ENCODE measurements around the gene PIN1. TPM values are rescaled to one million over a fixed set of nuclear protein-coding genes. Genes with fewer than 3 reads are reported as not detected.
"Not testable (repeated sequence)": the region's sequence is repeated elsewhere in the genome, so short reads cannot be mapped to it uniquely, and the experiment has no call there.

The PIN1 gene
- polyA plus RNA-seq, 2 donors: 35.0 to 81.7 TPM

DNA sequence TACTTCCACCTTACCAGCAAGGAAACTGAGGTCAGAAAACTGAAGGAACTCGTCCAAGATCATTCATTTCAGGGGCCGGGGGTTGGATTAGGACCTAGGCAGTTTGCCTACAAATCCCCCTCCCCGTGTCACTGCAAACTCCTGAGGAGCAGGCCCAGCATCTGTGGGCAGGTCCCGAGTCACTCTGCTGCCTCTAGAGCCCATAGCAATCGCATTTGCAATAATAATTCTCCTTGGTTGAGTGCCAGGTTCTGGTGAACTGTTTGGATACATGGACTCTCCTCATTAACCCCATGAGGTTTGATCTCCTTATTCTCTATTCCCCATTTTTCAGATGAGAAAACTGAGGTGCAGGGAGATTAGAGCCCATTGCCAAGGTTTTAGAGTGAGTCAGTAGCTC is 903 bp downstream of the PIN1 start:
- WGBS, 2 donors: 4 to 6% methylated on average over 5 of the region's 5 CpGs
- Histone ChIP-seq H3K9me3 (ENCODE audit: control insufficient read depth in 2 of 2, insufficient read depth in 1 of 2, low read depth in 1 of 2, low read length in 1 of 2) (no peaks in the 10 kb centered on the region), H3K4me1 (ENCODE audit: control insufficient read depth in 2 of 2, insufficient read depth in 2 of 2, low read length in 1 of 2) (peaks cover 0 to 2% of the 10 kb centered on the region in 2 donors), H3K27me3 (ENCODE audit: control insufficient read depth in 1 of 2, insufficient read depth in 2 of 2, low read length in 2 of 2) (no peaks in the 10 kb centered on the region), H3K4me3 (ENCODE audit: low read depth in 1 of 2, low read length in 2 of 2) (peak overlapping the region; percentile 77 to 79), H3K27ac (ENCODE audit: low read depth in 2 of 2, low read length in 1 of 2) (no peak overlapping the region), H3K36me3 (ENCODE audit: control insufficient read depth in 2 of 2, insufficient read depth in 2 of 2, low read length in 1 of 2) (peaks cover 0 to 12% of the 10 kb centered on the region in 2 donors)

DNA sequence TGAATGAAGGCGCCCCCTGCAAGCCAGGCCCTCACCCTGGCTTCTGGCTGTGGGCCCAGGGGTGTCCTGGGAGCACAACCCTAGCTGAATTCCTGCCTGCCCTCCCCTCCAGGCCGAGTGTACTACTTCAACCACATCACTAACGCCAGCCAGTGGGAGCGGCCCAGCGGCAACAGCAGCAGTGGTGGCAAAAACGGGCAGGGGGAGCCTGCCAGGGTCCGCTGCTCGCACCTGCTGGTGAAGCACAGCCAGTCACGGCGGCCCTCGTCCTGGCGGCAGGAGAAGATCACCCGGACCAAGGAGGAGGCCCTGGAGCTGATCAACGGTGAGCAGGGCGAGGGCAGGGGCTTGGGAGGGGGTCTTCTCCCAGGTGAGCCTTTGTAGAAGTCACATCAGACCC is 3.2 kb downstream of the PIN1 start:
- 92% methylated on average over 14 to 15 of the region's 15 CpGs for WGBS, 2 donors
- H3K36me3 ChIP-seq (ENCODE audit: control insufficient read depth in 2 of 2, insufficient read depth in 2 of 2, low read length in 1 of 2): peaks cover 16 to 33% of the 10 kb centered on the region in 2 donors
- H3K4me3 ChIP-seq (ENCODE audit: low read depth in 1 of 2, low read length in 2 of 2): no peak overlapping the region
- no peak overlapping the region for H3K27ac ChIP-seq (ENCODE audit: low read depth in 2 of 2, low read length in 1 of 2)
- peaks cover 0 to 2% of the 10 kb centered on the region in 2 donors for H3K4me1 ChIP-seq (ENCODE audit: control insufficient read depth in 2 of 2, insufficient read depth in 2 of 2, low read length in 1 of 2)
- no peaks in the 10 kb centered on the region for H3K27me3 ChIP-seq (ENCODE audit: control insufficient read depth in 1 of 2, insufficient read depth in 2 of 2, low read length in 2 of 2)
- H3K9me3 ChIP-seq (ENCODE audit: control insufficient read depth in 2 of 2, insufficient read depth in 1 of 2, low read depth in 1 of 2, low read length in 1 of 2): no peaks in the 10 kb centered on the region

DNA sequence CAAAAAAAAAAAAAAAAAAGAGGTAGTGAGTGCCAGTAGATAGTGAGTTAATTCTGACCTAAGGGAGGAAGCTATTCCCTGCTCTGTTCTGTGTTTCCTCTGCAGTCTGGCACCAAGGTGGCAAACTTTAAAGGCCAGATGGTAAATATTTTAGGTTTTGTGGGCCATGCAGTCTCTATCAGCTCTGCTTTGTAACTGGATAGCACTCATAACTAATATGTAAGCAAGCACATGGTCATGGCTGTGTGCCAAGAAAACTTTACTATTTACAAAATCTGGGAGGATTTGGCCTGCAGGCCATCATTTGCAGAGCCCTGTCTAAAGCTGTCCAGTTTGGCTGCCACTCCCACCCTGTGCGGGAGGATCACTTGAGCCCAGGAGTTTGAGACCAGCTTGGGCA is 4.3 kb downstream of the PIN1 start:
- Histone ChIP-seq H3K36me3 (ENCODE audit: control insufficient read depth in 2 of 2, insufficient read depth in 2 of 2, low read length in 1 of 2) (peaks cover 16 to 41% of the 10 kb centered on the region in 2 donors), H3K9me3 (ENCODE audit: control insufficient read depth in 2 of 2, insufficient read depth in 1 of 2, low read depth in 1 of 2, low read length in 1 of 2) (no peaks in the 10 kb centered on the region), H3K27ac (ENCODE audit: low read depth in 2 of 2, low read length in 1 of 2) (no peak overlapping the region), H3K4me3 (ENCODE audit: low read depth in 1 of 2, low read length in 2 of 2) (no peak overlapping the region), H3K4me1 (ENCODE audit: control insufficient read depth in 2 of 2, insufficient read depth in 2 of 2, low read length in 1 of 2) (peaks cover 0 to 2% of the 10 kb centered on the region in 2 donors), H3K27me3 (ENCODE audit: control insufficient read depth in 1 of 2, insufficient read depth in 2 of 2, low read length in 2 of 2) (no peaks in the 10 kb centered on the region)
- 76 to 78% methylated on average over 1 of the region's 1 CpG for WGBS, 2 donors

DNA sequence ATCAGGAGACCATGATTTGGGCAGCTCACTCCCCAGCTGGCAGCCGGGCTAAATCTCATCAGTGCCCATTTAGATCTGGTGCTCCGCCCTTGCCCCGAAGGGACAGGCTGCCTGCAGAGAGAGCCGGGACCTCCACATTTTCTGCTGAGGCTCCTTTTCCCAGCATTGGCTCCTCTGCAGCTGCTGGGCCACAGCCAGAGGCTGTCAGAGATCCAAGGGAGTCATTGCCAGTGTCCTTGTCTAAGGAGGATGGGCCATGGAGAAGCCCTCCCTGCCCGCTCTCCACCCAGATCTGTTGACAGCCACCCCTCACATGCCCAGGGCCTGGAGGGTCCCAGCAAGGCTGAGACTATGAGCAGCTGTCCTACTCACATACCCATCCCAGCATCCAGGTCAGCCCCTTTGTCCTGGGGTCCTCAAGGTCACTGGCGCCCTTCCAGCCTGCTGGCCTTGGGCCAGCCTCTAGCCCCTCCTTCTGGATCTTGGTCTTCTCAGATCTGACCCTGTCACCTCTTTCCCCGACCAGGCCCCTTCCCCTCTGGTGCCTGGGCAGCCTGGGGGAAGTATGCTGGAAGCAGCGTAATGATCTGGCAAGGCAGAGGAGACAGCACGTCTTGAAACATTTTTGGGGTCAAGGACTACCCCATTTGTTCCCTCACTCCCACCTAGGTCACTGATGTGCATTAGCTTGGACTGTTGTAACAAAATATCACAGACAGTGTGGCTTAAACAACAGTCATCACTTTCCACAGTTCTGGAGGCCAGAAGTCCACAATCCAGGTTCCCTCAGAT is 7.9 kb downstream of the PIN1 start:
- H3K4me1 ChIP-seq (ENCODE audit: control insufficient read depth in 2 of 2, insufficient read depth in 2 of 2, low read length in 1 of 2): peaks cover 3 to 14% of the 10 kb centered on the region in 2 donors
- no peak overlapping the region for H3K4me3 ChIP-seq (ENCODE audit: low read depth in 1 of 2, low read length in 2 of 2)
- H3K27ac ChIP-seq (ENCODE audit: low read depth in 2 of 2, low read length in 1 of 2): no peak overlapping the region
- WGBS, 2 donors: 92 to 96% methylated on average over 9 of the region's 9 CpGs
- no peaks in the 10 kb centered on the region for H3K9me3 ChIP-seq (ENCODE audit: control insufficient read depth in 2 of 2, insufficient read depth in 1 of 2, low read depth in 1 of 2, low read length in 1 of 2)
- H3K27me3 ChIP-seq (ENCODE audit: control insufficient read depth in 1 of 2, insufficient read depth in 2 of 2, low read length in 2 of 2): no peaks in the 10 kb centered on the region
- H3K36me3 ChIP-seq (ENCODE audit: control insufficient read depth in 2 of 2, insufficient read depth in 2 of 2, low read length in 1 of 2): peaks cover 18 to 57% of the 10 kb centered on the region in 2 donors

DNA sequence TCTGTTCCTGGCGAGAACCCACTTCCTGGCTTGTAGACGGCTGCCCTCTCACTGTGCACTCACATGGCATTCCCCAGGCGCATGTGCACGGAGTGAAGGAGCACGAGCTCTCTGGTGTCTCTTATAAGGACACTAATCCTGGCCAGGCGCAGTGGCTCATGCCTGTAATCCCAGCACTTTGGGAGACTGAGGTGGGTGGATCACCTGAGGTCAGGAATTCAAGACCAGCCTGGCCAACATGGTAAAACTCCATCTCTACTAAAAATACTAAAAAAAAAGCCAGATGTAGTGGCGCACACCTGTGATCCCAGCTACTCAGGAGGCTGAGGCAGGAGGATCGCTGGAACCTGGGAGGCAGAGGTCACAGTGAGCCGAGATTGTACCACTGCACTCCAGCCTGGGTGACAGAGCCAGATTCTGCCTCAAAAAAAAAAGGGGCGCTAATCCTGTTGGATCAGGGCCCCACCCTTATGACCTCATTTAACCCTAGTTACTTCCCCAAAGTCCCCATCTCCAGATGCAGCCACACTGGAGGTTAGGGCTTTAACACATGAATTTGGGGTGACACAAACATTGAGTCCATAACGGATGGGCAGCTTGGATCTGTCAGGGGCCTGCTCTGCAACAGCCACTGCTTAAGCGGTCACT is 8.6 kb downstream of the PIN1 start:
- not testable (repeated sequence) for H3K9me3 ChIP-seq (ENCODE audit: control insufficient read depth in 2 of 2, insufficient read depth in 1 of 2, low read depth in 1 of 2, low read length in 1 of 2)
- WGBS, 2 donors: 93 to 98% methylated on average over 11 to 12 of the region's 12 CpGs
- H3K36me3 ChIP-seq (ENCODE audit: control insufficient read depth in 2 of 2, insufficient read depth in 2 of 2, low read length in 1 of 2): peaks cover 18 to 54% of the 10 kb centered on the region in 2 donors

DNA sequence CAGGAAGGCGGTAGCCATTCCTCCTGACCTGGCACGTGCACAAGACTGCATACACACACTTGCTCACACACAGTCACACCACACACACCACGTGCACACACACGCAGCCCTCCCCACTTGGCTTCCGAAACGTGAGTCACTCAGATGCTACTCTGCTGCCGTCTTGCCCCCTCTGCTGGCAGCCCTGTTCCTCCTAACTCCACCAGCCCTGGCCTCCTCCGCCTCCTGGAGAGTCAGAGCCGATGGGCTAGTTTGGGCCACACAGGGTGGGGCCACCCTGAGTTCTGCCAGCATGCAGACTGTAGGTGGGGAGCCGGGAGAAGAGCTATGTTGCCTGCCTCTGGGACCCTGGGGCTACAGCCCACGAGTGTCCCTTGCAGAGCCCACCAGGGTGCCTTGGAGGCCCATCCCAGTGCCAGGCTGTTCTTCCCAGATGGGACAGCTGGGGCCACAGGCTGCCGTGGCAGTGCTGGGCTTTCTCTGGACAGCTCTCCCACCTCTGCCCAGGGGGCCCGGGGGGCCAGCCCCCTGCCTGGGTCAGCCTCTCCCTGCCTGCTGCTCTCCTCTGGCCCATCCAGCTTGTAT is 12.1 kb downstream of the PIN1 start:
- H3K27me3 ChIP-seq (ENCODE audit: control insufficient read depth in 1 of 2, insufficient read depth in 2 of 2, low read length in 2 of 2): no peaks in the 10 kb centered on the region
- peak overlapping the region in 1 of 2 donors; percentile 34 for H3K27ac ChIP-seq (ENCODE audit: low read depth in 2 of 2, low read length in 1 of 2)
- no peak overlapping the region for H3K4me3 ChIP-seq (ENCODE audit: low read depth in 1 of 2, low read length in 2 of 2)
- WGBS, 2 donors: 37 to 55% methylated on average over 13 of the region's 13 CpGs
- peaks cover 3 to 14% of the 10 kb centered on the region in 2 donors for H3K4me1 ChIP-seq (ENCODE audit: control insufficient read depth in 2 of 2, insufficient read depth in 2 of 2, low read length in 1 of 2)
- H3K9me3 ChIP-seq (ENCODE audit: control insufficient read depth in 2 of 2, insufficient read depth in 1 of 2, low read depth in 1 of 2, low read length in 1 of 2): no peaks in the 10 kb centered on the region
- peaks cover 12 to 42% of the 10 kb centered on the region in 2 donors for H3K36me3 ChIP-seq (ENCODE audit: control insufficient read depth in 2 of 2, insufficient read depth in 2 of 2, low read length in 1 of 2)

More for the DNA sequence above, 8.6 kb downstream of the PIN1 start:
- H3K4me3 ChIP-seq (ENCODE audit: low read depth in 1 of 2, low read length in 2 of 2); H3K27ac ChIP-seq (ENCODE audit: low read depth in 2 of 2, low read length in 1 of 2); H3K27me3 ChIP-seq (ENCODE audit: control insufficient read depth in 1 of 2, insufficient read depth in 2 of 2, low read length in 2 of 2): not testable (repeated sequence)
- peaks cover 3 to 14% of the 10 kb centered on the region in 2 donors for H3K4me1 ChIP-seq (ENCODE audit: control insufficient read depth in 2 of 2, insufficient read depth in 2 of 2, low read length in 1 of 2)

DNA sequence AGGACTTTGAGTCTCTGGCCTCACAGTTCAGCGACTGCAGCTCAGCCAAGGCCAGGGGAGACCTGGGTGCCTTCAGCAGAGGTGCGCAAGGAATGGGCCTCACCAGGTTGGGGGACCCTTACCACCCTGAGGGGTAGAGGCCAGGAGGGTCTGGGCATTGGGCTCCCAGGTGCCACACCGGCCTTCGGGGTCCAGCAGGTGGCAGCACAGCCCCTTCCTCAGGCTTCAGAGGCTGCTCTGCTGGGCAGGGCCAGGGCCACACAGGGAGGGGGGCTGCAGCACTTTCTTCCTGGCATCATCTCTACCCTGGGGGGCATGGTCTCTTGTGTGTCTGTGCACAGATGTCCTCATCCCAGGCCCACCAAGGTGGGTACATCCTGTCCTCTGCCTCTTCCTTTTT is 12.9 kb downstream of the PIN1 start:
- H3K27ac ChIP-seq (ENCODE audit: low read depth in 2 of 2, low read length in 1 of 2): no peak overlapping the region
- H3K9me3 ChIP-seq (ENCODE audit: control insufficient read depth in 2 of 2, insufficient read depth in 1 of 2, low read depth in 1 of 2, low read length in 1 of 2): no peaks in the 10 kb centered on the region
- H3K36me3 ChIP-seq (ENCODE audit: control insufficient read depth in 2 of 2, insufficient read depth in 2 of 2, low read length in 1 of 2): peaks cover 4 to 34% of the 10 kb centered on the region in 2 donors
- 72 to 77% methylated on average over 4 of the region's 4 CpGs for WGBS, 2 donors
- H3K27me3 ChIP-seq (ENCODE audit: control insufficient read depth in 1 of 2, insufficient read depth in 2 of 2, low read length in 2 of 2): no peaks in the 10 kb centered on the region
- peaks cover 3 to 14% of the 10 kb centered on the region in 2 donors for H3K4me1 ChIP-seq (ENCODE audit: control insufficient read depth in 2 of 2, insufficient read depth in 2 of 2, low read length in 1 of 2)
- no peak overlapping the region for H3K4me3 ChIP-seq (ENCODE audit: low read depth in 1 of 2, low read length in 2 of 2)

DNA sequence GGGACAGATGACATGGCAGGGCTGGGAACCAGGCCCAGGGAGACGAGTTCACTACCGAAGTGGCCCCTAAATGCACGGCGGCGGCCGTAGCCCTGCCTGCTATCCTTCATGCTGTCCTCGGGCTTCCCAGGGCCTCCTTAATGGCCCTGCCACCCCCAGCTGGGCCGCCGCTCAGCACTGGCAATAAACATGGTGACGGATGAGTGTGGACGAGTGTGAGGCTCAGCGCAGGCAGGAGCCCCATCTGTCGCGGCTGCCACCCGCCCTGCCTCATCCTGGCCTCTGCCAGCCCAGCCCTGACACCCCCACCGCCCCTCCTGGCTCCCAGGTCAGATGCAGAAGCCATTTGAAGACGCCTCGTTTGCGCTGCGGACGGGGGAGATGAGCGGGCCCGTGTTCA is 13.6 kb downstream of the PIN1 start:
- Histone ChIP-seq H3K36me3 (ENCODE audit: control insufficient read depth in 2 of 2, insufficient read depth in 2 of 2, low read length in 1 of 2) (peaks cover 2 to 29% of the 10 kb centered on the region in 2 donors), H3K27ac (ENCODE audit: low read depth in 2 of 2, low read length in 1 of 2) (no peak overlapping the region)
- 85% methylated on average over 20 to 23 of the region's 23 CpGs for WGBS, 2 donors

DNA sequence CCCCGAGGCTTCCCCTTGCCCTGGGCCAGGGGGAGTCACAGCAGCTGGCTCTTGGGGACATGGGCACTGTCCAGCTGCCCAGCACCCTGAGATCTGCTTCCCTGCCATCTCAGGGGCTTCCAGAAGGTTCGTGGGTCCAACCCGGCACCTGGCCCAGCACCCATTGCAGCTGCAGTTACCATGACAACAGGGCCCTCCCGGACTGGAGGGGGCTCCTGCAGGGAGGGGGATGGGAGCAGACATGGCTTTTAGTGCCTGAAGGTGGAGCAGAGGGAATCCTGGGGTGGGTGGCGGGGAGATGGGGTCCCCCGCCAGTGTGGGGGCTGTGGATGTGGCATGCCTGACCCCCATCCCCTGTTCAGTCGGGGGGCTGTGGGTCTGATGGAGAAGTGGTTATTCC is 14.7 kb downstream of the PIN1 start:
- H3K4me1 ChIP-seq (ENCODE audit: control insufficient read depth in 2 of 2, insufficient read depth in 2 of 2, low read length in 1 of 2): peaks cover 3 to 14% of the 10 kb centered on the region in 2 donors
- H3K9me3 ChIP-seq (ENCODE audit: control insufficient read depth in 2 of 2, insufficient read depth in 1 of 2, low read depth in 1 of 2, low read length in 1 of 2): no peaks in the 10 kb centered on the region
- no peak overlapping the region for H3K4me3 ChIP-seq (ENCODE audit: low read depth in 1 of 2, low read length in 2 of 2)
- no peak overlapping the region for H3K27ac ChIP-seq (ENCODE audit: low read depth in 2 of 2, low read length in 1 of 2)
- peaks cover 1 to 24% of the 10 kb centered on the region in 2 donors for H3K36me3 ChIP-seq (ENCODE audit: control insufficient read depth in 2 of 2, insufficient read depth in 2 of 2, low read length in 1 of 2)
- no peaks in the 10 kb centered on the region for H3K27me3 ChIP-seq (ENCODE audit: control insufficient read depth in 1 of 2, insufficient read depth in 2 of 2, low read length in 2 of 2)
- 74 to 78% methylated on average over 7 of the region's 7 CpGs for WGBS, 2 donors

More for the DNA sequence above, 13.6 kb downstream of the PIN1 start:
- H3K4me3 ChIP-seq (ENCODE audit: low read depth in 1 of 2, low read length in 2 of 2): no peak overlapping the region
- H3K9me3 ChIP-seq (ENCODE audit: control insufficient read depth in 2 of 2, insufficient read depth in 1 of 2, low read depth in 1 of 2, low read length in 1 of 2): no peaks in the 10 kb centered on the region
- peaks cover 3 to 14% of the 10 kb centered on the region in 2 donors for H3K4me1 ChIP-seq (ENCODE audit: control insufficient read depth in 2 of 2, insufficient read depth in 2 of 2, low read length in 1 of 2)
- no peaks in the 10 kb centered on the region for H3K27me3 ChIP-seq (ENCODE audit: control insufficient read depth in 1 of 2, insufficient read depth in 2 of 2, low read length in 2 of 2)

All from esophagus (tissue), 2 donors.